Type B pancreatic cell (in vitro differentiated cells): ENCODE results near the gene SP140. TPM values are rescaled to one million over a fixed set of nuclear protein-coding genes. Genes with fewer than 3 reads are reported as not detected.

ENCODE experiments used
- DNase-seq: peaks from one replicate; pipeline ENCODE4 v3.0.0; 2021; ENCODE audit warnings: mixed read lengths; ENCODE audit not compliant: unreplicated experiment; ENCODE audit errors: extremely low spot score
- H3K27ac Mint-ChIP-seq: 2 replicates; pipeline ENCODE4 v1.8.0; 2021; ENCODE audit warnings: mild to moderate bottlenecking, mixed read lengths
- H3K27me3 Mint-ChIP-seq: 2 replicates; pipeline ENCODE4 v1.8.0; 2021; ENCODE audit warnings: mixed read lengths
- H3K36me3 Mint-ChIP-seq: 2 replicates; pipeline ENCODE4 v1.8.0; 2021; ENCODE audit warnings: mixed read lengths
- H3K4me1 Mint-ChIP-seq: one replicate; pipeline ENCODE4 v1.8.0; 2021; ENCODE audit warnings: mixed read lengths; ENCODE audit not compliant: unreplicated experiment
- H3K4me3 Mint-ChIP-seq: 2 replicates; pipeline ENCODE4 v1.8.0; 2021; ENCODE audit warnings: mild to moderate bottlenecking, mixed read lengths
- H3K9me3 Mint-ChIP-seq: 2 replicates; pipeline ENCODE4 v1.8.0; 2021; ENCODE audit warnings: mixed read lengths
- CTCF ChIP-seq: fragments of 200-600 bp; sonication (generic); conservative IDR thresholded peaks from 2 replicates; pipeline ENCODE4 v1.5.0; 2021; ENCODE audit warnings: antibody characterized with exemption, mild to moderate bottlenecking
- total RNA-seq: library from RNA; stranded (reverse); gene quantifications from 2 replicates; pipeline ENCODE4 v1.2.1, GENCODE V29; 2021; ENCODE audit warnings: low replicate concordance

The SP140 gene
- total RNA-seq, 1 donor from 2014 or later: 0.97 TPM

GRCh38 chr2:230324503-230324902, 99.0 kb downstream of the SP140 start:
- no peak for DNase-seq
- peaks cover 6% of the 10 kb centered on the region for H3K9me3 Mint-ChIP-seq
- no peak overlapping the region for H3K27ac Mint-ChIP-seq
- no peak overlapping the region for H3K4me3 Mint-ChIP-seq
- no peaks in the 10 kb centered on the region for H3K36me3 Mint-ChIP-seq
- peaks cover 3% of the 10 kb centered on the region for H3K27me3 Mint-ChIP-seq
- TF ChIP-seq CTCF: no peak
- H3K4me1 Mint-ChIP-seq: peaks cover 7% of the 10 kb centered on the region

GRCh38 chr2:230325316-230326243, 100.0 kb downstream of the SP140 start:
- Mint-ChIP-seq H3K36me3 (no peaks in the 10 kb centered on the region), H3K4me3 (no peak overlapping the region), H3K9me3 (peaks cover 6% of the 10 kb centered on the region), H3K27me3 (peaks cover 3% of the 10 kb centered on the region), H3K4me1 (peaks cover 7% of the 10 kb centered on the region), H3K27ac (peak overlapping the region; percentile 56)
- DNase-seq: no peak
- TF ChIP-seq CTCF: no peak

- H3K27ac Mint-ChIP-seq: peak within 1 kb of the TSS; percentile 96
- no peaks in the 10 kb centered on the region for H3K36me3 Mint-ChIP-seq
- no peak for DNase-seq
- H3K27me3 Mint-ChIP-seq: peaks cover 3% of the 10 kb centered on the region
- peaks cover 7% of the 10 kb centered on the region for H3K4me1 Mint-ChIP-seq
- no peak for TF ChIP-seq CTCF
- H3K9me3 Mint-ChIP-seq: peaks cover 6% of the 10 kb centered on the region
- peak within 1 kb of the TSS; percentile 85 for H3K4me3 Mint-ChIP-seq
Measured at GRCh38 chr2:230326453-230327417, 101.2 kb downstream of the SP140 start, which contains the start of gene SP140L. TSS of gene SP140L (plus strand) at chr2:230327193. CDS start at chr2:230327270, 77 bp downstream.

GRCh38 chr2:230327418-230328154, 102.0 kb downstream of the SP140 start:
- TF ChIP-seq CTCF: no peak
- Mint-ChIP-seq H3K4me1 (peaks cover 7% of the 10 kb centered on the region), H3K27ac (peak overlapping the region; percentile 96), H3K9me3 (peaks cover 3% of the 10 kb centered on the region), H3K4me3 (peak overlapping the region; percentile 85), H3K27me3 (no peaks in the 10 kb centered on the region), H3K36me3 (no peaks in the 10 kb centered on the region)
- DNase-seq: no peak

- Mint-ChIP-seq H3K36me3 (no peaks in the 10 kb centered on the region), H3K27me3 (no peaks in the 10 kb centered on the region), H3K4me1 (peaks cover 7% of the 10 kb centered on the region), H3K4me3 (peak overlapping the region; percentile 35), H3K27ac (peak overlapping the region; percentile 75), H3K9me3 (no peaks in the 10 kb centered on the region)
- DNase-seq: no peak
- TF ChIP-seq CTCF: no peak
Measured at GRCh38 chr2:230328155-230328458, 102.6 kb downstream of the SP140 start.
